Measurements from ENCODE around the gene SACM1L.

SACM1L gene

DNA sequence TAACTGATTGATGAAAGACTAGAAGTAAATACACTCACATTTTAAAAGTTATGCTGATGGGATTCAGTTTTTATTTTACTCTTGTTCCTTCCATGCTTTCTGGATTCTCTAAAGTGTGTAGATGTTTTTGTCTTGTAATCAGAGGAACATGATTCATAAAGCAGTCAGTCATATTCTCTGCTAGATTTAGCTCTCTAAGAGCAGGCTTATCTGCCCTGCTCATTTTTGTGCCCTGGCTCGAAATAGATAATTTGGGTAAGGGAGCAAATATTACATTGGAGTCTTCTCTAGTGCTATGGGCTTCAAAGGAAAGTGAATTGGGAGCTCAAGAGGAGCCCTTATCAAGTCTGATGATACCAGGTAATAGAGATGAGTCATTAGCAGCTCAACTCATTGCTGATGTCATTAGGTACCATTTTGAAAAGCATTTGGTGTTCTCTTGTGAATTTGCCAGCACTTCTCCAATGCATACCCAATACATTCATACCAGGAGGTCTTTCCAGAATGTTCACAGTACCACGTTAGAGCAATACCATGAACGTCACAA, 27.7 kb downstream of the SACM1L start:
- Histone ChIP-seq H3K4me2 (ENCODE audit: low read depth, low read length) (no peak overlapping the region), H3K27me3 (replicated peaks; ENCODE audit: insufficient read depth, low read length) (no peaks in the 10 kb centered on the region), H3K27ac (ENCODE audit: low read length) (no peak overlapping the region), H3K9ac (ENCODE audit: low read length) (no peak overlapping the region), H3K4me3 (ENCODE audit: low read length) (no peak overlapping the region), H3K9me3 (replicated peaks; ENCODE audit: insufficient read depth, low read length) (no peaks in the 10 kb centered on the region), H4K20me1 (ENCODE audit: insufficient read depth, low read length) (no peaks in the 10 kb centered on the region), H3K4me1 (ENCODE audit: low read length) (no peaks in the 10 kb centered on the region), H3K36me3 (replicated peaks; ENCODE audit: insufficient read depth, low read length) (no peaks in the 10 kb centered on the region), H3K79me2 (ENCODE audit: low read length) (no peaks in the 10 kb centered on the region), H3F3A (ENCODE audit: insufficient read depth, low read length) (no peaks in the 10 kb centered on the region), H2AFZ (ENCODE audit: low read length) (no peak overlapping the region), H3K9me2 (replicated peaks; ENCODE audit: insufficient read depth, low read length) (no peaks in the 10 kb centered on the region)
- TF ChIP-seq EZH2 (optimal IDR thresholded peaks at IDR 0.05; ENCODE audit: low read depth, low read length) (no peak), EZH2phosphoT487 (IDR thresholded peaks at IDR 0.05; ENCODE audit: low read length) (no peak)
- TF ChIP-seq, protein P1, sequence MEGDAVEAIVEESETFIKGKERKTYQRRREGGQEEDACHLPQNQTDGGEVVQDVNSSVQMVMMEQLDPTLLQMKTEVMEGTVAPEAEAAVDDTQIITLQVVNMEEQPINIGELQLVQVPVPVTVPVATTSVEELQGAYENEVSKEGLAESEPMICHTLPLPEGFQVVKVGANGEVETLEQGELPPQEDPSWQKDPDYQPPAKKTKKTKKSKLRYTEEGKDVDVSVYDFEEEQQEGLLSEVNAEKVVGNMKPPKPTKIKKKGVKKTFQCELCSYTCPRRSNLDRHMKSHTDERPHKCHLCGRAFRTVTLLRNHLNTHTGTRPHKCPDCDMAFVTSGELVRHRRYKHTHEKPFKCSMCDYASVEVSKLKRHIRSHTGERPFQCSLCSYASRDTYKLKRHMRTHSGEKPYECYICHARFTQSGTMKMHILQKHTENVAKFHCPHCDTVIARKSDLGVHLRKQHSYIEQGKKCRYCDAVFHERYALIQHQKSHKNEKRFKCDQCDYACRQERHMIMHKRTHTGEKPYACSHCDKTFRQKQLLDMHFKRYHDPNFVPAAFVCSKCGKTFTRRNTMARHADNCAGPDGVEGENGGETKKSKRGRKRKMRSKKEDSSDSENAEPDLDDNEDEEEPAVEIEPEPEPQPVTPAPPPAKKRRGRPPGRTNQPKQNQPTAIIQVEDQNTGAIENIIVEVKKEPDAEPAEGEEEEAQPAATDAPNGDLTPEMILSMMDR (IDR thresholded peaks at IDR 0.05; ENCODE audit: low read length), result no peak
- DNase-seq, result no peak

DNA sequence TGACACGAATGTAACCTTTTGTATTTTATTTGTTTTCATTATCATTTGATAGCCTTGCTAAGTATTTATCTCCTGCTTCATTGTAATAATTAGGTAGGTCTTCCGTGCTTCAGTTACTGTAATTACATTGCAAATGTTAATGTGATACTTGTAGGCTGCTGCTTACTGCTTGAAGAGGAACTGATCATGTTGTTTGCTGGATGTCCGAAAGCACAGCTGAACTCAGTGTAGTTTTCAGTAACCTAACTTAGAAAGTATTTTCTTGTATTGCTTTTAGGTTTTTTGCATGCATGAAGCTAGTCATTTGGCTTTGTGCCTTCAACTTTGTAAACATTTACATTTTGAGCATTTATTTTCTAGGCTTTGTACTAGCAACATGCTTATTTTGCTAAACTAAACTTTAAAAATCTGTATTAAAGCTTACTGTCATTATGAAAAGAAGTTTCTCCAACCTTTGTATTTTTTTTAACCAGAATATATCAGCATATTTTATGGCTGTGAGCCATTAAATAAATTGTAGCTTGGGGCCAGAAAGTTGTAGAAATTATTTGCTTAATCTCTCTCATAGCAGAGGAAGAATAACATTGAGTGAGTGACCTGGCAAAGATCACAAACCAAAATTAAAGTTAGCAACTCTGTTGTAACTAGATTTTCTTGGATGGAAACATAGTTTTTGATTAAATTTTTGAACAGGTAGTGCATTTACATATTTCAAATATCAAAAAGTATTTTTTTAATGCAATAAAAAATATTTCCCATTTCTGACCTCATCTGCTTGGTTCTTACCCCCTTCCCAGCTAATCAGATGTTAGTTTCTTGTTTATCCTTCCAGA, 30.7 kb downstream of the SACM1L start:
- TF ChIP-seq, protein P1 (IDR thresholded peaks at IDR 0.05; ENCODE audit: low read length), result no peak
- TF ChIP-seq EZH2 (optimal IDR thresholded peaks at IDR 0.05; ENCODE audit: low read depth, low read length), result no peak
- no peak for TF ChIP-seq EZH2phosphoT487 (IDR thresholded peaks at IDR 0.05; ENCODE audit: low read length)
- H3K36me3 ChIP-seq (replicated peaks; ENCODE audit: insufficient read depth, low read length), result 0 out of 2 replicates have a peak, but pooled peaks cover 5% of the 10 kb centered on the region

DNA sequence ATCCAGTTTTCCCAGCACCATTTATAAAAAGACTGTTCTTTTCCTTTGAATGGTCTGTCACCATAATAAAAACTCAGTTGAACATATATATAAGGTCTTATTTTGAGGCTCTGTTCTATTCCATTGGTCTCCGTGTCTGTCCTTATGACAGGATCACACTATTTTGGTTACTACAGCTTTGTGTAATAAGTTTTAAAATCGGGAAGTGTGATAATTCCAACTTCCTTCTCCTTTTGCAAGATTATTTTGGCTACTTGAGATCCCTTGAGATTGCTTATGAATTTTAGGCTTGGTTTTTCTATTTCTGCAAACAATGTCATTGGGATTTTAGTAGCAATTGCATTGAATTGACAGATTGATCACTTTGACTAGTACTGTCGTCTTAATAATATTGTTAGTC, 35.7 kb downstream of the SACM1L start:
- no peak for TF ChIP-seq EZH2phosphoT487 (IDR thresholded peaks at IDR 0.05; ENCODE audit: low read length)
- TF ChIP-seq EZH2 (optimal IDR thresholded peaks at IDR 0.05; ENCODE audit: low read depth, low read length), result no peak
- TF ChIP-seq, protein P1 (IDR thresholded peaks at IDR 0.05; ENCODE audit: low read length), result no peak
- Histone ChIP-seq H3K4me3 (ENCODE audit: low read length) (no peak overlapping the region), H2AFZ (ENCODE audit: low read length) (no peak overlapping the region), H3K36me3 (replicated peaks; ENCODE audit: insufficient read depth, low read length) (0 out of 2 replicates have a peak, but pooled peaks cover 5% of the 10 kb centered on the region), H3K27ac (ENCODE audit: low read length) (no peak overlapping the region), H3K9me3 (replicated peaks; ENCODE audit: insufficient read depth, low read length) (no peaks in the 10 kb centered on the region), H3K27me3 (replicated peaks; ENCODE audit: insufficient read depth, low read length) (no peaks in the 10 kb centered on the region), H3F3A (ENCODE audit: insufficient read depth, low read length) (no peaks in the 10 kb centered on the region), H3K9me2 (replicated peaks; ENCODE audit: insufficient read depth, low read length) (no peaks in the 10 kb centered on the region), H3K4me1 (ENCODE audit: low read length) (no peaks in the 10 kb centered on the region), H4K20me1 (ENCODE audit: insufficient read depth, low read length) (no peaks in the 10 kb centered on the region), H3K79me2 (ENCODE audit: low read length) (0 out of 2 replicates have a peak, but pooled peaks cover 4% of the 10 kb centered on the region), H3K9ac (ENCODE audit: low read length) (no peak overlapping the region), H3K4me2 (ENCODE audit: low read depth, low read length) (no peak overlapping the region)
- DNase-seq, result no peak

More for the DNA sequence above, 30.7 kb downstream of the SACM1L start:
- H3K9me3 ChIP-seq (replicated peaks; ENCODE audit: insufficient read depth, low read length), result no peaks in the 10 kb centered on the region
- H3K9me2 ChIP-seq (replicated peaks; ENCODE audit: insufficient read depth, low read length), result no peaks in the 10 kb centered on the region
- DNase-seq, result no peak
- no peak overlapping the region for H3K4me2 ChIP-seq (ENCODE audit: low read depth, low read length)
- H3K27ac ChIP-seq (ENCODE audit: low read length), result no peak overlapping the region
- no peaks in the 10 kb centered on the region for H3K27me3 ChIP-seq (replicated peaks; ENCODE audit: insufficient read depth, low read length)
- H3F3A ChIP-seq (ENCODE audit: insufficient read depth, low read length), result no peaks in the 10 kb centered on the region
- no peak overlapping the region for H2AFZ ChIP-seq (ENCODE audit: low read length)
- no peak overlapping the region for H3K4me3 ChIP-seq (ENCODE audit: low read length)
- no peaks in the 10 kb centered on the region for H3K79me2 ChIP-seq (ENCODE audit: low read length)
- H4K20me1 ChIP-seq (ENCODE audit: insufficient read depth, low read length), result no peaks in the 10 kb centered on the region
- H3K9ac ChIP-seq (ENCODE audit: low read length), result no peak overlapping the region
- no peaks in the 10 kb centered on the region for H3K4me1 ChIP-seq (ENCODE audit: low read length)

All from MM.1S (cell line).